Measurements from ENCODE around the gene STAG1. TPM values are rescaled to one million over a fixed set of nuclear protein-coding genes. Genes with fewer than 3 reads are reported as not detected.
"Not testable (repeated sequence)": the region's sequence is repeated elsewhere in the genome, so short reads cannot be mapped to it uniquely, and the experiment has no call there.

Gene STAG1
- polyA plus RNA-seq, 1 experiment, result 13.8 TPM

DNA sequence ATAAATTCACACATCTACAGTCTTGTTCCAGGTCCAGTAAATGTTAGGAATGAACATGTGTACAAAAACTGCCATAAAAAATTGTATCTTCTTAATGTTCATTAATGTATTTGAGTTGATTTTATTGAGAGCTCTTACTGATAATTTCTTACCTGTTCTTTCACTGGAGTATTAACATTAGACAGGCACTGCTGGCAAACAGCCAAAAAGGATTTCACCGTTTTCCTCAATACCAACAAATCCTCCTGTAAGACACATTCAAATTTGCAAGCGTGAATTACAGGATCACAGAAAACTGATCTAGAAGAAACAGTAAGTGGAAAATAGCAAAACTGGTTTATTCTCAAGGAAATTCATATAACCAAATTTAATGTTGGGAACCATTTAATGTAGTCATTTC is 374.7 kb downstream of the STAG1 start:
- H3K4me3 ChIP-seq (ENCODE audit: low read depth, low read length), result no peak overlapping the region
- ChIA-PET POLR2A (no interaction called here), CTCF (interaction anchor here (0.9 to 1.1 kb wide), 2 partner anchors 25 to 375 kb away, joined by 3 read pairs; no protein-coding TSS in a partner anchor)
- no peaks in the 10 kb centered on the region for H3K27me3 ChIP-seq (ENCODE audit: control insufficient read depth, insufficient read depth, low read length)
- TF ChIP-seq, protein P1, sequence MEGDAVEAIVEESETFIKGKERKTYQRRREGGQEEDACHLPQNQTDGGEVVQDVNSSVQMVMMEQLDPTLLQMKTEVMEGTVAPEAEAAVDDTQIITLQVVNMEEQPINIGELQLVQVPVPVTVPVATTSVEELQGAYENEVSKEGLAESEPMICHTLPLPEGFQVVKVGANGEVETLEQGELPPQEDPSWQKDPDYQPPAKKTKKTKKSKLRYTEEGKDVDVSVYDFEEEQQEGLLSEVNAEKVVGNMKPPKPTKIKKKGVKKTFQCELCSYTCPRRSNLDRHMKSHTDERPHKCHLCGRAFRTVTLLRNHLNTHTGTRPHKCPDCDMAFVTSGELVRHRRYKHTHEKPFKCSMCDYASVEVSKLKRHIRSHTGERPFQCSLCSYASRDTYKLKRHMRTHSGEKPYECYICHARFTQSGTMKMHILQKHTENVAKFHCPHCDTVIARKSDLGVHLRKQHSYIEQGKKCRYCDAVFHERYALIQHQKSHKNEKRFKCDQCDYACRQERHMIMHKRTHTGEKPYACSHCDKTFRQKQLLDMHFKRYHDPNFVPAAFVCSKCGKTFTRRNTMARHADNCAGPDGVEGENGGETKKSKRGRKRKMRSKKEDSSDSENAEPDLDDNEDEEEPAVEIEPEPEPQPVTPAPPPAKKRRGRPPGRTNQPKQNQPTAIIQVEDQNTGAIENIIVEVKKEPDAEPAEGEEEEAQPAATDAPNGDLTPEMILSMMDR (IDR thresholded peaks at IDR 0.05; ENCODE audit: insufficient read depth, low read depth, low read length), result no peak
- DNase-seq (ENCODE audit: low read depth), result no peak
- peaks cover 1% of the 10 kb centered on the region for H3K36me3 ChIP-seq (ENCODE audit: control insufficient read depth, insufficient read depth, low read length)

- POLR2A ChIA-PET; CTCF ChIA-PET; H3K36me3 ChIP-seq (ENCODE audit: control insufficient read depth, insufficient read depth, low read length); H3K4me3 ChIP-seq (ENCODE audit: low read depth, low read length); DNase-seq (ENCODE audit: low read depth); H3K27me3 ChIP-seq (ENCODE audit: control insufficient read depth, insufficient read depth, low read length): not testable (repeated sequence)
Measured at GRCh38 chr3:136375800-136376199, 376.4 kb downstream of the STAG1 start.

GRCh38 chr3:136366289-136366688 is 385.9 kb downstream of the STAG1 start:
- CTCF ChIA-PET, result interaction anchor here (0.9 to 1.7 kb wide), 7 partner anchors 14 to 544 kb away, joined by 3 to 6 read pairs (median 4); partner anchors contain the start of gene STAG1

DNA sequence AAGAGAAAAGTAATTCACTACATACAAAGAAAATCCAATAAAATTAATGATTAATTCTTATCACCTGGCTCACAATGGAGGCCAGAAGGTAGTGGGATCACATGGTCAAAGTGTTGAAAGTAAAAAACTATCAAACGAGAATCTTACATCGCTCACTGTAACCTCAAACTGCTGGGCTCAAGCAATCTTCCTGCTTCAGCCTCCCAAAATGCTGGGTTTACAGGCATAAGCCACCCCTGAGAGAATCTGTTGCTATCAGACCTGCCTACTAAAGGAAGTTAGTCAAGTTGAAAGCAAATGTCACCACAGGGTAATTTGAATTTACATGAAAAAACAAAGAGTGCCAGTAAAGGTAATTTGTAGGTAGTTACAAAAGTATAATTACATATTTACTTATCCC is 398.7 kb downstream of the STAG1 start:
- Histone ChIP-seq H3K36me3 (ENCODE audit: control insufficient read depth, insufficient read depth, low read length) (peaks cover under 1% of the 10 kb centered on the region; the same call in 1 of the 2 replicates), H3K27me3 (ENCODE audit: control insufficient read depth, insufficient read depth, low read length) (no peaks in the 10 kb centered on the region), H3K4me3 (ENCODE audit: low read depth, low read length) (no peak overlapping the region)
- ChIA-PET POLR2A (no interaction called here), CTCF (interaction anchor here (1.7 kb wide), 1 partner anchor 13 kb away, joined by 4 read pairs; no protein-coding TSS in a partner anchor)
- no peak for DNase-seq (ENCODE audit: low read depth)
- TF ChIP-seq, protein P1 (IDR thresholded peaks at IDR 0.05; ENCODE audit: insufficient read depth, low read depth, low read length), result no peak

More at GRCh38 chr3:136366289-136366688, 385.9 kb downstream of the STAG1 start:
- Histone ChIP-seq H3K27me3 (ENCODE audit: control insufficient read depth, insufficient read depth, low read length) (no peaks in the 10 kb centered on the region), H3K36me3 (ENCODE audit: control insufficient read depth, insufficient read depth, low read length) (no peaks in the 10 kb centered on the region), H3K4me3 (ENCODE audit: low read depth, low read length) (no peak overlapping the region)
- no peak for DNase-seq (ENCODE audit: low read depth)
- POLR2A ChIA-PET, result no interaction called here
- TF ChIP-seq, protein P1 (IDR thresholded peaks at IDR 0.05; ENCODE audit: insufficient read depth, low read depth, low read length), result no peak

DNA sequence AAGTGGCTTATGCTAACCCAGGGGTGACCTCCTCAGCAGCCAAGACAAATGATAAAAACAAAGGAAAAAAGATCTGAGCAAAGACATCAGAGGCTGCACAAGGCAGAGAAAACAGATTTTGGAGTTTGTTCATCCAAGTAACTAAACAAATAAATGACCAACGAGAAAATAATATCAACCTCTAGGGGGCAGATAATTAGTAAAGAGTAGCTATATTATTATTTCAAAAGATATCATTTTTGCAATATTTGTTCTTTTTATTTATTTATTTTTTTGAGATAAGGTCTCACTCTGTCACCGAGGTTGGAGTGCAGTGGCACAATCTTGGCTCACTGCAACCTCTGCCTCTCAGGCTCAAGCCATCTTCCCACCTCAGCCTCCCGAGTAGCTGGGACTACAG is 400.3 kb downstream of the STAG1 start:
- DNase-seq (ENCODE audit: low read depth), result no peak
- CTCF ChIA-PET, result interaction anchor here (0.6 to 3.0 kb wide), 8 partner anchors 9 to 400 kb away, joined by 3 to 14 read pairs (median 4); partner anchors contain the start of gene STAG1

More for the DNA sequence above, 400.3 kb downstream of the STAG1 start:
- H3K27me3 ChIP-seq (ENCODE audit: control insufficient read depth, insufficient read depth, low read length), result no peaks in the 10 kb centered on the region
- H3K36me3 ChIP-seq (ENCODE audit: control insufficient read depth, insufficient read depth, low read length), result peaks cover 1% of the 10 kb centered on the region; the same call in 1 of the 2 replicates
- TF ChIP-seq, protein P1 (IDR thresholded peaks at IDR 0.05; ENCODE audit: insufficient read depth, low read depth, low read length), result no peak
- POLR2A ChIA-PET, result no interaction called here
- no peak overlapping the region for H3K4me3 ChIP-seq (ENCODE audit: low read depth, low read length)

Data from BJ (cell line).